ENCODE results near the gene FBXL15. TPM values are rescaled to one million over a fixed set of nuclear protein-coding genes. Genes with fewer than 3 reads are reported as not detected.

The FBXL15 gene
- total and polyA plus RNA-seq, 4 donors: 9.4 to 40.4 (median 18.6) TPM

DNA sequence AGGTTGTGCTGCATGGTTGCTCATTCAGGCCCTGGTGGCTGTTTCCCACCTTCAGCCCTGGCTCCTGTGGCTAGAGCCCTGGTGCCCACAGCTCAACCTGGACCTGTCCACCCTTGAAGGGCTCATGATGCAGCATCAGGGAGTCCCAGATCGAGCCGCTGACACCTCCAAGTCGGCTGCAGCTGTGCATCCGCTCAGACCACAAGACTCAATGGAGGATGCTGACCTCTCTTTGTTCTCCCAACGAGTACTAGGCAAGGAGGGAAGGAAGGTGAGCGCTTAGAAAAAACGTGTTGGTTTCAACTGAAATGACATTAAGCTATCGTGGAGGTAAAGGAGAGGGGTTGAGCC lies 40.2 kb downstream of the FBXL15 start:
- H3K27me3 ChIP-seq (ENCODE audit: control insufficient read depth in 3 of 3, insufficient read depth in 3 of 3, low read length in 2 of 3): peaks cover 0 to 3% (median 0%) of the 10 kb centered on the region in 3 donors
- DNase-seq: no peak
- H3K9me3 ChIP-seq (ENCODE audit: control insufficient read depth in 4 of 4, insufficient read depth in 3 of 4, low read length in 3 of 4): no peaks in the 10 kb centered on the region
- WGBS, 2 donors: 24 to 29% methylated on average over 8 of the region's 8 CpGs
- H3K36me3 ChIP-seq (ENCODE audit: control insufficient read depth in 4 of 4, insufficient read depth in 4 of 4, low read length in 4 of 4): peaks cover 0 to under 1% (median 0%) of the 10 kb centered on the region in 4 donors
- peak overlapping the region; percentile 59 for H3K4me3 ChIP-seq
- no peak for ATAC-seq (ENCODE audit: insufficient read depth, low FRiP score)
- TF ChIP-seq, protein P1, sequence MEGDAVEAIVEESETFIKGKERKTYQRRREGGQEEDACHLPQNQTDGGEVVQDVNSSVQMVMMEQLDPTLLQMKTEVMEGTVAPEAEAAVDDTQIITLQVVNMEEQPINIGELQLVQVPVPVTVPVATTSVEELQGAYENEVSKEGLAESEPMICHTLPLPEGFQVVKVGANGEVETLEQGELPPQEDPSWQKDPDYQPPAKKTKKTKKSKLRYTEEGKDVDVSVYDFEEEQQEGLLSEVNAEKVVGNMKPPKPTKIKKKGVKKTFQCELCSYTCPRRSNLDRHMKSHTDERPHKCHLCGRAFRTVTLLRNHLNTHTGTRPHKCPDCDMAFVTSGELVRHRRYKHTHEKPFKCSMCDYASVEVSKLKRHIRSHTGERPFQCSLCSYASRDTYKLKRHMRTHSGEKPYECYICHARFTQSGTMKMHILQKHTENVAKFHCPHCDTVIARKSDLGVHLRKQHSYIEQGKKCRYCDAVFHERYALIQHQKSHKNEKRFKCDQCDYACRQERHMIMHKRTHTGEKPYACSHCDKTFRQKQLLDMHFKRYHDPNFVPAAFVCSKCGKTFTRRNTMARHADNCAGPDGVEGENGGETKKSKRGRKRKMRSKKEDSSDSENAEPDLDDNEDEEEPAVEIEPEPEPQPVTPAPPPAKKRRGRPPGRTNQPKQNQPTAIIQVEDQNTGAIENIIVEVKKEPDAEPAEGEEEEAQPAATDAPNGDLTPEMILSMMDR (IDR thresholded peaks at IDR 0.05; ENCODE audit: control extremely low read depth, extremely low read depth): no peak
- H3K4me1 ChIP-seq (ENCODE audit: control insufficient read depth in 5 of 5, insufficient read depth in 5 of 5, low read length in 5 of 5): peaks cover 0 to 16% (median 7%) of the 10 kb centered on the region in 5 donors
- H3K27ac ChIP-seq (ENCODE audit: low read depth in 1 of 2, low read length in 1 of 2): peak overlapping the region in 1 of 2 donors; percentile 1
- H3K9ac ChIP-seq (ENCODE audit: insufficient read depth in 1 of 2, low read length in 2 of 2): peak overlapping the region in 1 of 2 donors; percentile 75

DNA sequence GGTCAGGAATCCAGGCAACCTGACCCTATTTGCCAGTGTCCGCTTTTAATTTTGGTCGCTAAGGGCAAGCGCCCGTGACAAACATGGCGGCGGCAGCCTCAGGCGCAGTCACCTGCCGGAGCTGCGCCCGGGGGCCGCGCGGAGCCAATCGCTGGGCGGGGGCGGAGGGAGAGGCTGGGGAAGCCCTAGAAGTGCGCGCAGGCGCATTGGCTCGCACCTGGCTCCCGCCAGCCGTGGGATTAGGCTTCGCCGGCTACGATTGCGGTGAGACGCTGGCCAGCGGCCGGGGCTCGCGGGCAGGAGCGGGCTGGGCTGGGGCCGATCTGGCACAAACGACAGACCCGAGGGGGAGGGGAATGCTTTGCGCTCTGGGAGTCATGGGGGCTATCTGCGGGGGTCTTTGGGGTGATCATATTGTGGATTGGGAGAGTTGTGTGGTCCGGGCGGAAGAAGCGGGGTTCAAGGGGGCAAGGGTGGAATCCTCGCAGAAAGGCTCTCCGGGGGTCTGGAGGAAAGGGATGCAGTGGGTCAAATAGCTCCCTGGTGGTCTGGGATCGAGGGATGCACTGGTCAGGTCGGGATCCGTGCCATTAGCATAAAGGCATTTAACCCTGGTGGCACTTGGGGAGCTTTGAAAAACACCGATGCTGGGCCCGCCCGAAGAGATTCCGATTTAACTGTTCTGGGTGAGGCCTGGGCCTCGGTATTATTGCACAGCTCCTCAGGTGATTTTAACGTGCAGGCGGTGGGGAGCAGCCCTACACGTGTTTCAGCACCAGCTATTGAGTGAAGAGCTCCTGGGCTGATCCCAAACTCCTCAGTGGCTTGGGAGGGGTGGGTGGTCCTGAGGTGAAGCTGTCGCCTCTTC lies 40.8 kb downstream of the FBXL15 start:
- H3K9ac ChIP-seq (ENCODE audit: insufficient read depth in 1 of 2, low read length in 2 of 2): peak overlapping the region in 1 of 2 donors; percentile 75
- no peaks in the 10 kb centered on the region for H3K36me3 ChIP-seq (ENCODE audit: control insufficient read depth in 4 of 4, insufficient read depth in 4 of 4, low read length in 4 of 4)
- peak overlapping the region; percentile 59 for H3K4me3 ChIP-seq
- WGBS, 2 donors: 3 to 4% methylated on average over 46 to 54 of the region's 54 CpGs
- H3K27me3 ChIP-seq (ENCODE audit: control insufficient read depth in 3 of 3, insufficient read depth in 3 of 3, low read length in 2 of 3): peaks cover 0 to 3% (median 0%) of the 10 kb centered on the region in 3 donors
- DNase-seq (peak; percentile 87 to 92 (median 89)), ATAC-seq (ENCODE audit: insufficient read depth, low FRiP score) (peak; percentile 97)
- H3K9me3 ChIP-seq (ENCODE audit: control insufficient read depth in 4 of 4, insufficient read depth in 3 of 4, low read length in 3 of 4): no peaks in the 10 kb centered on the region
- TF ChIP-seq, protein P1 (IDR thresholded peaks at IDR 0.05; ENCODE audit: control extremely low read depth, extremely low read depth): no peak
- peak overlapping the region in 1 of 2 donors; percentile 21 for H3K27ac ChIP-seq (ENCODE audit: low read depth in 1 of 2, low read length in 1 of 2)
- peaks cover 0 to 16% (median 6%) of the 10 kb centered on the region in 5 donors for H3K4me1 ChIP-seq (ENCODE audit: control insufficient read depth in 5 of 5, insufficient read depth in 5 of 5, low read length in 5 of 5)

DNA sequence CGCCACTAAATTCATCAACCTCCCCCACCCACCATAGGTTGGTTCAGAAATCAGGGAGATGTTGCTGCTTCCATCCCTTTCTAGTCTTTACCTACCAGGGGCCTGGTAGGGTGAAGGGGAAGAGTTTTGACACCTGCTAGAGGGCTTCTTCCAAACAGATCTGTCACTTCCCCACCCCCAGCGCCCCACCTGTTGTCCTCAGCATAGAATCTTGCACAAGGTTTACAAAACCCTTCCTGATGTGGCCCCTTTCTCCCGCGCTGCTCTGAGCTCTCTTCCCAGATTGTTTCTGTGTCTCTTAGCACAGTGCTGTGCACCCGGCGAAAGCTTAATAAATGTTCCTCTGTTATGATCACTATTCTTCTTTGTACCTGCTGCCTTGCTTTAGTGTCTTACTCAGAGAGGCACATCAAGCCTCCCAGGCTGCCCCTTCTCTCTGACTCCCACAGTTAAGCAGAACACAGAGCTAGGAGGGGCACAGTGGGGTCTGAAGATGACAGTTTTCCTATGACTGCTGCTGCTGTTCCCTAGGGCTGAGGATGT lies 41.9 kb downstream of the FBXL15 start:
- 50 to 65% methylated on average over 6 of the region's 6 CpGs for WGBS, 2 donors
- TF ChIP-seq, protein P1 (IDR thresholded peaks at IDR 0.05; ENCODE audit: control extremely low read depth, extremely low read depth): no peak
- no peak overlapping the region for H3K4me3 ChIP-seq

More for the DNA sequence above, 41.9 kb downstream of the FBXL15 start:
- Histone ChIP-seq H3K27ac (ENCODE audit: low read depth in 1 of 2, low read length in 1 of 2) (peak overlapping the region in 1 of 2 donors; percentile 9), H3K9ac (ENCODE audit: insufficient read depth in 1 of 2, low read length in 2 of 2) (no peak overlapping the region), H3K27me3 (ENCODE audit: control insufficient read depth in 3 of 3, insufficient read depth in 3 of 3, low read length in 2 of 3) (peaks cover 0 to 3% (median 0%) of the 10 kb centered on the region in 3 donors), H3K36me3 (ENCODE audit: control insufficient read depth in 4 of 4, insufficient read depth in 4 of 4, low read length in 4 of 4) (no peaks in the 10 kb centered on the region), H3K4me1 (ENCODE audit: control insufficient read depth in 5 of 5, insufficient read depth in 5 of 5, low read length in 5 of 5) (peaks cover 0 to 16% (median 6%) of the 10 kb centered on the region in 5 donors), H3K9me3 (ENCODE audit: control insufficient read depth in 4 of 4, insufficient read depth in 3 of 4, low read length in 3 of 4) (no peaks in the 10 kb centered on the region)
- DNase-seq: no peak
- no peak for ATAC-seq (ENCODE audit: insufficient read depth, low FRiP score)
